SK-N-SH treated with all-trans-retinoic acid at 6 μM for 48 hours (cell line): ENCODE measurements around the gene KRTAP12-2.

ENCODE experiments used
- CREB5 ChIP-seq: fragments of 250-450 bp; sonication (Bioruptor Pico); IDR thresholded peaks from 2 replicates; pipeline ENCODE4 v1.5.1; 2020; ENCODE audit warnings: low read depth, mild to moderate bottlenecking, moderate library complexity
- PATZ1 ChIP-seq: fragments of 250-450 bp; sonication (Bioruptor Pico); IDR thresholded peaks from 2 replicates; pipeline ENCODE4 v1.8.0; 2020; ENCODE audit warnings: mild to moderate bottlenecking, moderate library complexity, borderline replicate concordance
- RARB ChIP-seq: fragments of 250-450 bp; sonication (Bioruptor Pico); IDR thresholded peaks from 2 replicates; pipeline ENCODE4 v1.8.0; 2021; ENCODE audit warnings: mild to moderate bottlenecking, moderate library complexity
- ZFP3 ChIP-seq: fragments of 250-450 bp; sonication (Bioruptor Pico); IDR thresholded peaks from 2 replicates; pipeline ENCODE4 v1.5.0; 2020; ENCODE audit warnings: mild to moderate bottlenecking, moderate library complexity
- ZFP30 ChIP-seq: fragments of 450-650 bp; formaldehyde crosslinking; IDR thresholded peaks from 2 replicates; pipeline ENCODE4 v1.5.0; 2022; ENCODE audit warnings: mild to moderate bottlenecking, moderate library complexity

GRCh38 chr21:44681861-44682579 is 15.3 kb upstream of the KRTAP12-2 start, which contains the start of gene KRTAP12-1:
- TF ChIP-seq RARB (CRISPR knock-in tag) (no peak), CREB5 (no peak), ZFP30 (CRISPR knock-in tag) (no peak), PATZ1 (no peak), ZFP3 (CRISPR knock-in tag) (no peak)
